Measurements from ENCODE around the gene PTH2R.

- TF ChIP-seq, protein P1, sequence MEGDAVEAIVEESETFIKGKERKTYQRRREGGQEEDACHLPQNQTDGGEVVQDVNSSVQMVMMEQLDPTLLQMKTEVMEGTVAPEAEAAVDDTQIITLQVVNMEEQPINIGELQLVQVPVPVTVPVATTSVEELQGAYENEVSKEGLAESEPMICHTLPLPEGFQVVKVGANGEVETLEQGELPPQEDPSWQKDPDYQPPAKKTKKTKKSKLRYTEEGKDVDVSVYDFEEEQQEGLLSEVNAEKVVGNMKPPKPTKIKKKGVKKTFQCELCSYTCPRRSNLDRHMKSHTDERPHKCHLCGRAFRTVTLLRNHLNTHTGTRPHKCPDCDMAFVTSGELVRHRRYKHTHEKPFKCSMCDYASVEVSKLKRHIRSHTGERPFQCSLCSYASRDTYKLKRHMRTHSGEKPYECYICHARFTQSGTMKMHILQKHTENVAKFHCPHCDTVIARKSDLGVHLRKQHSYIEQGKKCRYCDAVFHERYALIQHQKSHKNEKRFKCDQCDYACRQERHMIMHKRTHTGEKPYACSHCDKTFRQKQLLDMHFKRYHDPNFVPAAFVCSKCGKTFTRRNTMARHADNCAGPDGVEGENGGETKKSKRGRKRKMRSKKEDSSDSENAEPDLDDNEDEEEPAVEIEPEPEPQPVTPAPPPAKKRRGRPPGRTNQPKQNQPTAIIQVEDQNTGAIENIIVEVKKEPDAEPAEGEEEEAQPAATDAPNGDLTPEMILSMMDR (conservative IDR thresholded peaks at IDR 0.05; ENCODE audit: low read depth in 2 of 2), result no peak
- TF ChIP-seq EZH2phosphoT487 (IDR thresholded peaks at IDR 0.05; ENCODE audit: unreplicated experiment), result no peak
Observed at GRCh38 chr2:208369091-208369490, 37.5 kb upstream of the PTH2R start.

Measured in GM23338 (cell line).